NCI-H460 (cell line): Measurements from ENCODE around the gene SERPING1. TPM values are rescaled to one million over a fixed set of nuclear protein-coding genes. Genes with fewer than 3 reads are reported as not detected.
"Not testable (repeated sequence)": the region's sequence is repeated elsewhere in the genome, so short reads cannot be mapped to it uniquely, and the experiment has no call there.

Experiments used
- DNase-seq: peaks from one replicate; pipeline ENCODE4 v3.0.0-alpha.2; 2016; ENCODE audit warnings: low read depth; ENCODE audit errors: extremely low read depth
- small RNA-seq, 2 experiments: library from RNA; depleted of rRNA; stranded (forward); fragments of <200 nt; gene quantifications; one replicate each; pipeline ENCODE3, GENCODE V24; 2014
- total RNA-seq: library from RNA; depleted of rRNA; stranded (reverse); fragments of >200 nt; shearing (Covaris generic); gene quantifications from 2 replicates; pipeline ENCODE4 v1.2.3, GENCODE V29; 2014; rRNA removed

Gene SERPING1
- total RNA-seq, 1 experiment from 2014 or later: not detected

- DNase-seq: no peak
Measured at GRCh38 chr11:57649826-57650738, 52.6 kb downstream of the SERPING1 start, which contains the start of gene YPEL4. Gene YPEL4 (minus strand): TSS chr11:57649912. CDS start chr11:57647107, 2,805 bp downstream.

- no peak for DNase-seq
Measured at GRCh38 chr11:57650739-57651090, 53.2 kb downstream of the SERPING1 start.

- no peak for DNase-seq
Measured at GRCh38 chr11:57651408-57651807, 53.9 kb downstream of the SERPING1 start.

GRCh38 chr11:57652230-57652629 is 54.7 kb downstream of the SERPING1 start:
- DNase-seq: not testable (repeated sequence)

- DNase-seq: no peak
Measured at GRCh38 chr11:57652662-57653061, 55.2 kb downstream of the SERPING1 start.

- DNase-seq: no peak
Measured at GRCh38 chr11:57653163-57653562, 55.7 kb downstream of the SERPING1 start.

GRCh38 chr11:57656885-57657193 is 59.4 kb downstream of the SERPING1 start:
- DNase-seq: no peak

GRCh38 chr11:57657194-57658022 is 59.9 kb downstream of the SERPING1 start, which contains the start of gene CLP1:
Gene CLP1 (plus strand): TSS chr11:57657762. CDS start chr11:57659477, 1,715 bp downstream.
- DNase-seq: peak; percentile 97

GRCh38 chr11:57658023-57658361 is 60.5 kb downstream of the SERPING1 start:
- DNase-seq: no peak

GRCh38 chr11:57659669-57660068 is 62.2 kb downstream of the SERPING1 start:
- DNase-seq: no peak

- DNase-seq: no peak
Measured at GRCh38 chr11:57662893-57663292, 65.4 kb downstream of the SERPING1 start.

GRCh38 chr11:57663975-57664374 is 66.5 kb downstream of the SERPING1 start:
- DNase-seq: no peak

Small RNA genes lying within 50 kb of the gene (small RNA-seq; reads per million reads assigned to genes)
- gene MIR130A: 18.2 to 557 reads per million in 2 experiments

Other genes with a start within 250 kb of the SERPING1 start
- not detected in 2 replicates for gene PRG3, start 216.5 kb upstream of the SERPING1 start, total RNA-seq
- gene PRG2, start 207.0 kb upstream of the SERPING1 start, total RNA-seq: not detected in 2 replicates
- not detected in 2 replicates for gene SLC43A3, start 170.6 kb upstream of the SERPING1 start, total RNA-seq
- 0.45 and 0.72 TPM in 2 replicates for gene RTN4RL2, start 137.2 kb upstream of the SERPING1 start, total RNA-seq
- gene SLC43A1, start 82.0 kb upstream of the SERPING1 start, total RNA-seq: 5.1 and 7.6 TPM in 2 replicates
- gene TIMM10, start 66.9 kb upstream of the SERPING1 start, total RNA-seq: 91.7 and 100 TPM in 2 replicates
- not detected in 2 replicates for gene SMTNL1, start 60.1 kb upstream of the SERPING1 start, total RNA-seq
- 20.1 and 20.8 TPM in 2 replicates for gene UBE2L6, start 30.0 kb upstream of the SERPING1 start, total RNA-seq
- gene YPEL4, start 52.2 kb downstream of the SERPING1 start, total RNA-seq: not detected in 2 replicates
- 11.0 and 11.9 TPM in 2 replicates for gene CLP1, start 60.1 kb downstream of the SERPING1 start, total RNA-seq
- 34.8 TPM in 2 replicates for gene ZDHHC5, start 70.4 kb downstream of the SERPING1 start, total RNA-seq
- gene MED19, start 114.5 kb downstream of the SERPING1 start, total RNA-seq: 22.5 and 23.1 TPM in 2 replicates
- gene TMX2, start 114.9 kb downstream of the SERPING1 start, total RNA-seq: 124 and 126 TPM in 2 replicates
- gene SELENOH, start 143.8 kb downstream of the SERPING1 start, total RNA-seq: 85.9 and 104 TPM in 2 replicates
- not detected in 2 replicates for gene BTBD18, start 154.1 kb downstream of the SERPING1 start, total RNA-seq
- 42.3 and 50.0 TPM in 2 replicates for gene CTNND1, start 164.1 kb downstream of the SERPING1 start, total RNA-seq